Medulla oblongata (tissue), 1 donor: Measurements from ENCODE around the gene UBQLN4.
A peak's percentile ranks its signal among the peaks of the same experiment; 100 is the strongest.

Experiments used
- DNase-seq: peaks from one replicate; pipeline ENCODE4 v3.0.0-alpha.2; 2015; ENCODE audit errors: extremely low spot score

The UBQLN4 gene

GRCh38 chr1:156053768-156054499, at the start of gene UBQLN4:
Gene UBQLN4, minus strand, starts transcription at chr1:156053798. Its CDS starts 97 bp downstream, at chr1:156053701.
- peak; percentile 93 for DNase-seq

GRCh38 chr1:156102633-156103511, 49.3 kb upstream of the UBQLN4 start:
- DNase-seq = no peak

GRCh38 chr1:156101880-156102279, 48.3 kb upstream of the UBQLN4 start:
- no peak for DNase-seq

- no peak for DNase-seq
These were observed 46.8 kb upstream of the UBQLN4 start for GRCh38 chr1:156100205-156100995.

GRCh38 chr1:156099282-156099681, 45.7 kb upstream of the UBQLN4 start:
- no peak for DNase-seq

- no peak for DNase-seq
These were observed 45.2 kb upstream of the UBQLN4 start for GRCh38 chr1:156098784-156099183.

GRCh38 chr1:156097499-156098178, 44.0 kb upstream of the UBQLN4 start:
- no peak for DNase-seq

- DNase-seq = peak; percentile 89
These were observed 43.2 kb upstream of the UBQLN4 start for GRCh38 chr1:156096640-156097391.

- no peak for DNase-seq
These were observed 42.4 kb upstream of the UBQLN4 start for GRCh38 chr1:156095906-156096508.

- DNase-seq = no peak
These were observed 38.0 kb upstream of the UBQLN4 start for GRCh38 chr1:156091610-156092009.

- DNase-seq = peak; percentile 92
These were observed 37.2 kb upstream of the UBQLN4 start for GRCh38 chr1:156090840-156091188.

- peak; percentile 86 for DNase-seq
These were observed 36.7 kb upstream of the UBQLN4 start for GRCh38 chr1:156090138-156090839.

GRCh38 chr1:156089704-156090103, 36.1 kb upstream of the UBQLN4 start:
- no peak for DNase-seq

GRCh38 chr1:156086256-156086662, 32.7 kb upstream of the UBQLN4 start:
- DNase-seq = no peak

GRCh38 chr1:156083800-156084790, 30.5 kb upstream of the UBQLN4 start:
- DNase-seq = no peak

- DNase-seq = peak; percentile 76
These were observed 28.9 kb upstream of the UBQLN4 start, which contains the start of gene MEX3A for GRCh38 chr1:156082309-156083091. Gene MEX3A, minus strand, starts transcription at chr1:156082465. Its CDS starts 467 bp downstream, at chr1:156081998.

GRCh38 chr1:156081917-156082308, 28.3 kb upstream of the UBQLN4 start:
- DNase-seq = no peak
